CD4-positive, CD25-positive, alpha-beta regulatory T cell (primary cell): ENCODE data around the gene ARHGAP23. TPM values are rescaled to one million over a fixed set of nuclear protein-coding genes. Genes with fewer than 3 reads are reported as not detected.
A peak's percentile ranks its signal among the peaks of the same experiment; 100 is the strongest.

Experiments
- ATAC-seq, 2 donors: fragments of 150-1000 bp; cut with Tn5 transposase; one replicate each; pipeline ENCODE4 v1.10.0; 2021; ENCODE audit warnings: low read depth in 2 of 2, moderate number of reproducible peaks in 2 of 2, moderate library complexity in 1 of 2
- DNase-seq, 3 donors: peaks; one replicate each; pipeline versions ENCODE4 v3.0.0 to v3.0.0-alpha.2; 2012 to 2022; ENCODE audit warnings: mixed read lengths in 1 of 3
- H3K27ac ChIP-seq: one replicate; pipeline ENCODE4 v1.7.0; 2013; ENCODE audit warnings: mild to moderate bottlenecking, low read length; ENCODE audit not compliant: insufficient read depth, poor library complexity, severe bottlenecking
- H3K27me3 ChIP-seq: one replicate; pipeline ENCODE4 v1.7.0; 2013; ENCODE audit warnings: low read length; ENCODE audit not compliant: control insufficient read depth, insufficient read depth
- H3K36me3 ChIP-seq: one replicate; pipeline ENCODE4 v1.7.0; 2013; ENCODE audit warnings: mild to moderate bottlenecking, low read length, moderate library complexity; ENCODE audit not compliant: control insufficient read depth, insufficient read depth
- H3K4me1 ChIP-seq: 2 replicates; pipeline ENCODE4 v1.7.0; 2013; ENCODE audit warnings: mild to moderate bottlenecking, low read length; ENCODE audit not compliant: insufficient read depth, control insufficient read depth, poor library complexity, severe bottlenecking
- H3K4me3 ChIP-seq: one replicate; pipeline ENCODE4 v1.7.0; 2013; ENCODE audit warnings: low read depth, mild to moderate bottlenecking, low read length, moderate library complexity
- H3K9me3 ChIP-seq, 2 experiments: 1 replicate in 1 of 2; 2 replicates in 1 of 2; pipeline ENCODE4 v1.7.0; 2013; ENCODE audit warnings: low read length in 2 of 2, mild to moderate bottlenecking in 1 of 2, moderate library complexity in 1 of 2; ENCODE audit not compliant: control insufficient read depth in 2 of 2
- H3K27ac Mint-ChIP-seq, 3 donors: one replicate each; pipeline ENCODE4 v1.8.0; 2020 to 2022; ENCODE audit warnings: mild to moderate bottlenecking in 3 of 3, mixed read lengths in 3 of 3, moderate library complexity in 2 of 3
- H3K27me3 Mint-ChIP-seq: one replicate; pipeline ENCODE4 v1.8.0; 2022; ENCODE audit warnings: mild to moderate bottlenecking, mixed read lengths
- H3K36me3 Mint-ChIP-seq: one replicate; pipeline ENCODE4 v1.8.0; 2020; ENCODE audit warnings: mixed read lengths
- H3K4me1 Mint-ChIP-seq, 4 donors: one replicate each; pipeline ENCODE4 v1.8.0; 2020 to 2022; ENCODE audit warnings: mixed read lengths in 4 of 4, mild to moderate bottlenecking in 1 of 4
- H3K4me3 Mint-ChIP-seq, 4 donors: one replicate each; pipeline ENCODE4 v1.8.0; 2020 to 2022; ENCODE audit warnings: mild to moderate bottlenecking in 4 of 4, mixed read lengths in 4 of 4, moderate library complexity in 3 of 4
- H3K9me3 Mint-ChIP-seq, 7 donors: one replicate each; pipeline ENCODE4 v1.8.0; 2020 to 2022; ENCODE audit warnings: mixed read lengths in 7 of 7, mild to moderate bottlenecking in 3 of 7, moderate library complexity in 2 of 7
- polyA plus RNA-seq, 4 donors: library from polyadenylated mRNA; unstranded; fragments of 300-500 nt; fragmentation: Illumina TruSeq; gene quantifications; one replicate each; pipeline ENCODE4 v1.2.3, GENCODE V29; 2021
- total RNA-seq: library from RNA; stranded (reverse); gene quantifications from one replicate; pipeline ENCODE4 v1.2.3, GENCODE V29; 2022

Gene ARHGAP23
- total and polyA plus RNA-seq, 5 donors from 2014 or later, result 0.22 to 2.3 (median 0.30) TPM; not detected in 2

DNA sequence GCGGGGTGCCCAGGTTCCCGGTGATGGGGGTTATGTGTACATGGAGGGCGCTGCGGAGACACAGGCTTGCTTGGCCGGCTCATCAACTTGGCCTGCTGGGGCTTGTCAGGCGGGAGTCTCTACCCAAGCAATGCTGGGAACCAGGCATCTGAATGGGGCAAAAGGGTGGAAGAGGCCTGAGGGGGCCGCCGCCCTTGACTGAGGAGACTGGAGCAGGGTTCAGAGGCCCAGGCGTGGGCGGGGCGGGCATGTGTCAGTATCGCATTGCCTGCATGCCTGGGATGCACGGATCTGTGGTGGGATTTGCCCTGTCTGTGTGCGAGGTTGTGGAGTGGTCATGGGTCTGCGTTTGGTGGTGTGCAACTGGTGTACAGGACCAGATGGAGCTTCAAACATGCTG is 21.1 kb downstream of the ARHGAP23 start:
- Histone ChIP-seq H3K27me3 (no peaks in the 10 kb centered on the region), H3K4me3 (no peak overlapping the region), H3K36me3 (no peaks in the 10 kb centered on the region), H3K4me1 (no peaks in the 10 kb centered on the region), H3K27ac (no peak overlapping the region), H3K9me3 (no peaks in the 10 kb centered on the region)
- Mint-ChIP-seq H3K4me3 (no peak overlapping the region), H3K27ac (peak overlapping the region in 1 of 3 donors; percentile 39), H3K36me3 (no peaks in the 10 kb centered on the region), H3K27me3 (peaks cover 32% of the 10 kb centered on the region), H3K4me1 (peaks cover 0 to 11% (median 5%) of the 10 kb centered on the region in 4 donors), H3K9me3 (peaks cover 0 to 4% (median 0%) of the 10 kb centered on the region in 7 donors)
- no peak for DNase-seq
- ATAC-seq, result no peak

- Histone ChIP-seq H3K36me3 (no peaks in the 10 kb centered on the region), H3K4me1 (no peaks in the 10 kb centered on the region), H3K27me3 (no peaks in the 10 kb centered on the region), H3K27ac (no peak overlapping the region), H3K4me3 (no peak overlapping the region), H3K9me3 (no peaks in the 10 kb centered on the region)
- no peak for ATAC-seq
- H3K27ac Mint-ChIP-seq, result no peak overlapping the region
- H3K4me1 Mint-ChIP-seq, result peaks cover 0 to 11% (median 7%) of the 10 kb centered on the region in 4 donors
- H3K36me3 Mint-ChIP-seq, result no peaks in the 10 kb centered on the region
- H3K9me3 Mint-ChIP-seq, result peaks cover 0 to 4% (median 0%) of the 10 kb centered on the region in 7 donors
- no peak overlapping the region for H3K4me3 Mint-ChIP-seq
- no peak for DNase-seq
- H3K27me3 Mint-ChIP-seq, result peaks cover 41% of the 10 kb centered on the region
Measured at GRCh38 chr17:38450557-38451029, 22.3 kb downstream of the ARHGAP23 start.

DNA sequence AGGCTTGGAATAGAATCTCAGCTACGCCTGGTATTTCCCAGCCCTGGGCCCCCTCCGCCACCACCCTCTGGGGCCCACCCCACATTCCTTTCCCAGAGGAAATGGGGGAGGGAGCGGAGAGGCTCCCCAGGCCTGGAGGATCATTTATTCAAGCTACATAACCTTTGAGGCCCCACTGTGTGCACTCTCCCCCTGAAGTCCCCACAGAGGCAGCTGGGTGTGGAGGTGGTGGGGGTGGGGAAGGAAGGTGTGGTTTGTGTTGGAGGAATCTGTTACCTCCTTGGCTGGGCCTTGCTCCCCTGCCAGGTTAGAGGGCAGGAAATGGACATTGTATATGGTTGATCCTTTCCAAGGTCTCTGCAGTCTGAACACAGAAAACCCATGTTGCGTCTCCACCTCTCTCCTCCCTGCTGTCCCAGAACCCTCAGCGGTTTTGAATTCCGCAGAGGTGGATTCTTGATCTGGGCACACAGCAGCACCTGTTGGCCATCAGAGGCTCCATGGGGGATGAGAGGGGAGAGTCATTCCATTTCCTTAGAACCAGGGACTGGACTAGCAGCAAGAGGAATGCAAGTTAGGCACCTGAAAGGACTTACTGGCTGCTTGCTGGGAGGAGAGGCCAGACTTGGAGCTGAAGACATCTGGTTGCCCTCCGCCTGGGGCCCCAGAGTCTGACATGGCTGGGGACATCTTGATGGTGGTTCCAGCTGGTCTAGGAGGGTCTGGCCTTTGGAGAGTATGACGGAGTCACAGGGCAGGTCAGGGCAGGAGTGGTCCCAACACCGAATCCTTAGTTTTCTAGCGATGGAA is 23.0 kb downstream of the ARHGAP23 start:
- H3K27me3 Mint-ChIP-seq, result peaks cover 45% of the 10 kb centered on the region
- H3K4me1 Mint-ChIP-seq, result peaks cover 0 to 11% (median 7%) of the 10 kb centered on the region in 4 donors
- Histone ChIP-seq H3K36me3 (no peaks in the 10 kb centered on the region), H3K4me1 (no peaks in the 10 kb centered on the region), H3K9me3 (no peaks in the 10 kb centered on the region), H3K27me3 (no peaks in the 10 kb centered on the region), H3K27ac (no peak overlapping the region), H3K4me3 (no peak overlapping the region)
- H3K27ac Mint-ChIP-seq, result no peak overlapping the region
- no peak for DNase-seq
- no peak for ATAC-seq
- no peaks in the 10 kb centered on the region for H3K36me3 Mint-ChIP-seq
- peaks cover 0 to 4% (median 0%) of the 10 kb centered on the region in 7 donors for H3K9me3 Mint-ChIP-seq
- H3K4me3 Mint-ChIP-seq, result peak overlapping the region in 1 of 4 donors; percentile 29

- Mint-ChIP-seq H3K27ac (no peak overlapping the region), H3K4me3 (no peak overlapping the region), H3K4me1 (peaks cover 0 to 11% (median 7%) of the 10 kb centered on the region in 4 donors), H3K27me3 (peaks cover 51% of the 10 kb centered on the region), H3K36me3 (no peaks in the 10 kb centered on the region), H3K9me3 (peaks cover 0 to 4% (median 0%) of the 10 kb centered on the region in 7 donors)
- H3K9me3 ChIP-seq, result no peaks in the 10 kb centered on the region
- H3K4me1 ChIP-seq, result no peaks in the 10 kb centered on the region
- no peaks in the 10 kb centered on the region for H3K27me3 ChIP-seq
- ATAC-seq, result no peak
- H3K36me3 ChIP-seq, result no peaks in the 10 kb centered on the region
- no peak overlapping the region for H3K4me3 ChIP-seq
- no peak for DNase-seq
- H3K27ac ChIP-seq, result no peak overlapping the region
Measured at GRCh38 chr17:38451840-38452529, 23.7 kb downstream of the ARHGAP23 start.

- no peaks in the 10 kb centered on the region for H3K9me3 ChIP-seq
- peaks cover 0 to 11% (median 7%) of the 10 kb centered on the region in 4 donors for H3K4me1 Mint-ChIP-seq
- no peak overlapping the region for H3K27ac Mint-ChIP-seq
- H3K36me3 Mint-ChIP-seq, result no peaks in the 10 kb centered on the region
- no peaks in the 10 kb centered on the region for H3K27me3 ChIP-seq
- no peaks in the 10 kb centered on the region for H3K36me3 ChIP-seq
- no peaks in the 10 kb centered on the region for H3K4me1 ChIP-seq
- DNase-seq (no peak), ATAC-seq (no peak)
- H3K27ac ChIP-seq, result no peak overlapping the region
- H3K4me3 ChIP-seq, result no peak overlapping the region
- peaks cover 0 to 4% (median 0%) of the 10 kb centered on the region in 7 donors for H3K9me3 Mint-ChIP-seq
- H3K27me3 Mint-ChIP-seq, result peaks cover 51% of the 10 kb centered on the region
- peak overlapping the region in 2 of 4 donors; percentile 21 to 49 for H3K4me3 Mint-ChIP-seq
Measured at GRCh38 chr17:38452719-38453118, 24.5 kb downstream of the ARHGAP23 start.

DNA sequence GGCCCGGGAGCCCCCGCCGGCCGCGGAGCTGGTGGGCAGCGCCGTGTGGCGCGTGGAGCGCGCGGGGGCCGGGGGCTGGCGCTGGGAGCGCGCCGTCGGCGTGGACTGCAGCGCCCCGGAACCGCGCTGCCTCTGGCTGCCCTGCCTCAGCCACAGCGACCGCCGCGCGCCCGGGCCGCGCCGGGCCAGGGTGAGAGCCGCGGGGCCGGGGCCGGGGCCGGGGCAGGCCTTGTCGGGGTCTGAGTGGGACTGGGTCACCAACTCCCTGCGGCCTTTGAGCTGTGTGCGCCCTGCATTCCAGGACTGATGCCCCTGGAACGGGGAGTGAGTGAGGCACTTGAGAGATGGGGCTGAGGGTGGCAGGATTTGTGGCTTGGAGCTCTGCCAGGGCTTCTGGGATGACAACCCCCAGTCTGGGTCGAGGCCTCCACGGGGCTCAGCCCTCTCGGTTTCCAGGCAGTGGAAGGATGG is 25.7 kb downstream of the ARHGAP23 start:
- Mint-ChIP-seq H3K9me3 (peaks cover 0 to 4% (median 0%) of the 10 kb centered on the region in 7 donors), H3K4me3 (no peak overlapping the region), H3K36me3 (no peaks in the 10 kb centered on the region), H3K27me3 (peaks cover 51% of the 10 kb centered on the region), H3K4me1 (peaks cover 0 to 11% (median 7%) of the 10 kb centered on the region in 4 donors), H3K27ac (no peak overlapping the region)
- no peak for ATAC-seq
- DNase-seq, result no peak
- Histone ChIP-seq H3K9me3 (no peaks in the 10 kb centered on the region), H3K27ac (no peak overlapping the region), H3K4me3 (no peak overlapping the region), H3K4me1 (no peaks in the 10 kb centered on the region), H3K36me3 (no peaks in the 10 kb centered on the region), H3K27me3 (no peaks in the 10 kb centered on the region)

DNA sequence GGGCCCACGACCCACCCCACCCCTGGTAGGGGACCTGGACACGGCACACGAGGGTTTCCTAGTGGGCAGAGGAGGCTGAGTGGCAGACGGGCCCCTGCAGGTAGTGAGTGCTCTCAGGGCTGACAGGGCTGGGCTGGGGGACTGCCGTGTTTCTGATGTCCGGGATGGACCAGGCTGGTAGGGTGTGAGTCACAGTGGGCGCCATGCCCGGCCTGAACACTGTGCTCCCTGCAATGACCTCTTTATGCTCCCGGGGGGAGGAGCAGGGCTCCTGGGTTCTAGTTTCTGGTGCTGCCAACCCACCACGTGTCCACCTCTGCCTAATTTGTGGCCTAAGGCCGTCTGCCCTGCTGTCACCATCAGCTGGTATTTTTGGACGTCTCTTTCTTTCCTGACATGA is 26.3 kb downstream of the ARHGAP23 start:
- ATAC-seq (no peak), DNase-seq (no peak)
- no peaks in the 10 kb centered on the region for H3K4me1 ChIP-seq
- Mint-ChIP-seq H3K9me3 (peaks cover 0 to 4% (median 0%) of the 10 kb centered on the region in 7 donors), H3K36me3 (no peaks in the 10 kb centered on the region), H3K27ac (no peak overlapping the region), H3K4me3 (peak overlapping the region in 1 of 4 donors; percentile 50), H3K27me3 (peaks cover 48% of the 10 kb centered on the region), H3K4me1 (peaks cover 0 to 11% (median 7%) of the 10 kb centered on the region in 4 donors)
- H3K36me3 ChIP-seq, result no peaks in the 10 kb centered on the region
- H3K27ac ChIP-seq, result no peak overlapping the region
- no peaks in the 10 kb centered on the region for H3K27me3 ChIP-seq
- H3K9me3 ChIP-seq, result no peaks in the 10 kb centered on the region
- no peak overlapping the region for H3K4me3 ChIP-seq
